Breast epithelium (tissue), 3 donors: ENCODE measurements around the gene FGF11.

ENCODE experiments used
- CTCF ChIP-seq, 3 donors: fragments of 450-650 bp; IDR thresholded peaks; one replicate each; pipeline ENCODE4 v1.5.1; 2016 to 2017; ENCODE audit warnings: antibody characterized with exemption in 3 of 3, mild to moderate bottlenecking in 3 of 3, moderate library complexity in 3 of 3
- POLR2A ChIP-seq: fragments of 450-650 bp; IDR thresholded peaks from one replicate; pipeline ENCODE4 v1.6.1; 2016; ENCODE audit warnings: antibody characterized with exemption, mild to moderate bottlenecking, moderate library complexity
- POLR2AphosphoS5 ChIP-seq, 3 donors: sonication (generic); formaldehyde crosslinking; IDR thresholded peaks; one replicate each; pipeline ENCODE4 v1.6.1; 2017; ENCODE audit warnings: antibody characterized with exemption in 3 of 3

- TF ChIP-seq POLR2A, result no peak
- no peak for TF ChIP-seq CTCF (IDR thresholded peaks at IDR 0.05)
- peak in 2 of 3 donors; percentile 34 to 42 for TF ChIP-seq POLR2AphosphoS5 (IDR thresholded peaks at IDR 0.05)
Measured at GRCh38 chr17:7466639-7467341, 27.5 kb downstream of the FGF11 start.
